Stimulated activated CD4-positive, alpha-beta T cell treated with anti-CD3 and anti-CD28 coated beads, Interleukin-12 subunit alpha, Interleukin-12 subunit beta, amount 100 ng/mL, for 4 hours (primary cell): ENCODE results near the gene SYNPO2L.
"Not testable (repeated sequence)": the region's sequence is repeated elsewhere in the genome, so short reads cannot be mapped to it uniquely, and the experiment has no call there.

ENCODE experiments used
- DNase-seq: peaks from one replicate; pipeline ENCODE4 v3.0.0-alpha.2; 2020

The SYNPO2L gene, protein sequence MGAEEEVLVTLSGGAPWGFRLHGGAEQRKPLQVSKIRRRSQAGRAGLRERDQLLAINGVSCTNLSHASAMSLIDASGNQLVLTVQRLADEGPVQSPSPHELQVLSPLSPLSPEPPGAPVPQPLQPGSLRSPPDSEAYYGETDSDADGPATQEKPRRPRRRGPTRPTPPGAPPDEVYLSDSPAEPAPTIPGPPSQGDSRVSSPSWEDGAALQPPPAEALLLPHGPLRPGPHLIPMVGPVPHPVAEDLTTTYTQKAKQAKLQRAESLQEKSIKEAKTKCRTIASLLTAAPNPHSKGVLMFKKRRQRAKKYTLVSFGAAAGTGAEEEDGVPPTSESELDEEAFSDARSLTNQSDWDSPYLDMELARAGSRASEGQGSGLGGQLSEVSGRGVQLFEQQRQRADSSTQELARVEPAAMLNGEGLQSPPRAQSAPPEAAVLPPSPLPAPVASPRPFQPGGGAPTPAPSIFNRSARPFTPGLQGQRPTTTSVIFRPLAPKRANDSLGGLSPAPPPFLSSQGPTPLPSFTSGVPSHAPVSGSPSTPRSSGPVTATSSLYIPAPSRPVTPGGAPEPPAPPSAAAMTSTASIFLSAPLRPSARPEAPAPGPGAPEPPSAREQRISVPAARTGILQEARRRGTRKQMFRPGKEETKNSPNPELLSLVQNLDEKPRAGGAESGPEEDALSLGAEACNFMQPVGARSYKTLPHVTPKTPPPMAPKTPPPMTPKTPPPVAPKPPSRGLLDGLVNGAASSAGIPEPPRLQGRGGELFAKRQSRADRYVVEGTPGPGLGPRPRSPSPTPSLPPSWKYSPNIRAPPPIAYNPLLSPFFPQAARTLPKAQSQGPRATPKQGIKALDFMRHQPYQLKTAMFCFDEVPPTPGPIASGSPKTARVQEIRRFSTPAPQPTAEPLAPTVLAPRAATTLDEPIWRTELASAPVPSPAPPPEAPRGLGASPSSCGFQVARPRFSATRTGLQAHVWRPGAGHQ

DNA sequence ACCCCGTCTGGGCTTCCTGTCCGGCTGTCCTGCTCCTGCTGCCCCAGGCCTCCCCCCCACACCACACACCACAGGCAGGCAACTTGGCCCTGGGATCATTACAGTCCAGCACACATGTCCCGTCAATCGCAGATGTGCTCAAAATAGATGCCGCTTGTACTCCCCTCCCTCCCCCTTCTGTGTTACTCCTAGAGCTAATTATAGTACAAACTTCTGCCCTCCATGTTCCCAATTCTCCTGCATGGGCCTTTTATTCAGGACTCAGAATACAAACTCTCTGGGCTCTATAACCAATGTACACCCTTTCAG is at the start of gene SYNPO2L:
TSS of gene SYNPO2L (minus strand) at position 40 of the 309 bp plus-strand sequence. CDS start 107 bp downstream, outside the sequence.
- DNase-seq: no peak

DNA sequence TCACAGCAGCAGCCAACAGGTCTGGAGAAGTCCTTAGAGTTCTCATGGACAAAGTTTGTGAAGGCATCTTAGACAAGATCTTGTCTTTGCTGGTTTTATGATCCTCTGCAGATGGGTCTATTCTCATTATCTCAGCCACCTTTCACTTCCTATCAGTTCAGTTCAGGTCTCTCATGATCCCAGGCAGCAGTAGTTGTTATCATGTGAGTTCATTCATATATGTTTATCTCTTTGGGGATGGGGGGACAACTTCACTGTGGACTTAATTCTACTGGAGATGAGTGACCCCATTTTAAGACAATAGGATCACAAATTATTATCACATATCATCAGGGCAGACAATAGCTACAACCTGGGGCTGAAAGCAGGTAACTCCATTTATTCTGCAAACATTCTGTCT is 48.1 kb upstream of the SYNPO2L start:
- DNase-seq: not testable (repeated sequence)

DNA sequence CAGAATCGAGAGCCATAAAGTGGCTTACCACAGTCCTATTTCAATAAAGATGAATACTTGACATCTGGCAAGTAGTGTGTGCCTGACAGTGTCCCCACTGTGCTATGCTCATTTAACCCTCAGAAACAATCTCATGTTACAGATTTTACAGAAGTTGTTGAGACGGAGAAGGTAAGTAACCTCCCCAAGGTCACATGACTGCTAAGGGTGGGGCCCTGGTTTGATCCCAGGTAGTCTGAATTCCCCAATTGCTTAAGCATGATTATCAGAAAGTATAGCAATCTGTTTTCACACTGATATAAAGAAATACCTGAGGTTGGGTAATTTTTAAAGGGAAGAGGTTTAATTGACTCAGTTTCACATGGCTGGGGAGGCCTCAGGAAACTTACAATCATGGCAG is 43.0 kb upstream of the SYNPO2L start:
- not testable (repeated sequence) for DNase-seq

DNA sequence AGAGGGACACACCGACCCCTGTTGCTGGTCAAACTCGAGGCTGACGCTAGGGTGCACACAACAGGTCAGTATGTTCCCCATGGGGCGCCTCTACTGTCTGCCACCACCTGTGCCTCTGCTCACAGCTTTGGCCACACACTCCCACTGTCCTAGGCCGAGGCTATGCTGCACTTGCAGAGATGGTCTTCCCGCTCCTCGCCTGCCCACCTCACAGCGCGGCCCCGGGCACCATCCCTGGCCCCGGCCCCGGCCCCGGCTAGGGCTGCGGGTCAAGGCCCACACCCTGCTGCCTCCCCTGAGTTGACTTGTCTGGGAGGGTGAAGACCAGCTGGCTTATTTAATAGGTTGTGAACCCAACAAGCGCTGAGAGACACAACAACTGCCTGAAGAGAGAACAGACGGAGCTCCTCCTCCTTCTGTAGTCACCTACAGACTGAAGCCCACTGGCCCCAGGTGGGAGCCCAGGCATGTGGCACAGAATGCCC is 41.9 kb upstream of the SYNPO2L start, which contains the start of gene AGAP5:
TSS of gene AGAP5 (minus strand) at position 435 of the 485 bp plus-strand sequence. CDS start at position 81, 354 bp downstream.
- not testable (repeated sequence) for DNase-seq

DNA sequence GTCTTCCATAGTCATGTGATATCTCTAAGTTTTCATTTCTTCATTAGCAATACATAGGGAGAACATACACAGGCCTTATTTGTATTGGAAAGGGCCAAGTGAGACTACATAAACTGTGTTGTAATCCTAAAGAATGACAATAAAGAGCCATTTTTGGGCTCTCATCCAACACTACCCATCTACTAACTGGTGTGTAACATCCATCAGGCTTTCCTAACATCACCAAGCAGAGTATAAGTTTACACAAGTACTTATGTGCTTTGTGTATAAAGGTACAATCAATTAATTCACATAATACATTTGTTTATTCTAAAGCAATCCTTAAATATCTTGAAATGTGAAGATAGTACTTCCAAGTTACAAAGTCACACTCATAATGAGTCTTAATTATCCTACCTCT is 39.5 kb upstream of the SYNPO2L start:
- DNase-seq: not testable (repeated sequence)

DNA sequence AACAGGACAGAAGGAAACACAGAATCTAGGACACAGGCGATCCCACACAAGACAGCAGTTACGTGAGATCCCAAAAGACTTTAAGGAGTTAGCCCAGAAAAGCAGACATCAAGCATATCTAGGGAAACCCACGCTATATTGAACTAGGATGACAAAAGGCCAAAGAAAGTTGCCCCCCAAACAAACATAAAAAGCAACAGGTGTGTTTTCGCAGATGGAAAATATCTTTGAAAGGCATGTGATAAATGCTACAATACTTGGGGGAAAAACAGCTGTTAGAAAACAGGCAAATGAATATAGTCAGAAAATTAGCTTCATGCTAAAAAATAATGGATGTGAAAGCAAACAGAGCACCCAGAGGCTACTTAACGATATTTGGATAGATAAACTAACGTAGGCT is 34.9 kb upstream of the SYNPO2L start:
- not testable (repeated sequence) for DNase-seq

DNA sequence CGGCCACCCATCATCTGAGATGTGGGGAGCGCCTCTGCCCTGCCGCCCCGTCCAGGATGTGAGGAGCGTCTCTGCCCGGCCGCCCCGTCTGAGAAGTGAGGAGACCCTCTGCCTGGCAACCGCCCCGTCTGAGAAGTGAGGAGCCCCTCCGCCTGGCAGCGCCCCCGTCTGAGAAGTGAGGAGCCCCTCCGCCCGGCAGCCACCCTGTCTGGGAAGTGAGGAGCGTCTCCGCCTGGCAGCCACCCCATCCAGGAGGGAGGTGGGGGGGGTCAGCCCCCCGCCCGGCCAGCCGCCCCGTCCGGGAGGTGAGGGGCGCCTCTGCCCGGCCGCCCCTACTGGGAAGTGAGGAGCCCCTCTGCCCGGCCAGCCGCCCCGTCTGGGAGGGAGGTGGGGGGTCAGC is 33.8 kb upstream of the SYNPO2L start:
- not testable (repeated sequence) for DNase-seq

DNA sequence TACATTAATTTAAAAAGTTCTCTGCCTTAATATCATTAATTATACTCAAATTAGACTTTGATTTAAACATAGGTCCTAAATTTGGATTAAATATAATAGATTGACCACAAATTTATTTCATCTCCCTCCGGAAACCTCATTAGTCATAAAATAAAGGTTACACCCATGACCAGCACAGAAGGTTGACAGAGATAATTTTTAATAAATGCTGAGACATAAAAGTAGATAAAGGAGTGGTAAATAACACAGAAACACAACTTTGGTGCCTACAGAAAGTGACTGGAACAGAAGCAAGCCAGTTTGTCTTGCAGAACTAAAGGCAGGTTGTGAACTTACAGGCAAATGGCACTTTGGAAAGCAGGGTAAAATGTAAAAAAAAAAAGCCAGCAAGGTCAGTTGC is 31.8 kb upstream of the SYNPO2L start:
- not testable (repeated sequence) for DNase-seq

DNA sequence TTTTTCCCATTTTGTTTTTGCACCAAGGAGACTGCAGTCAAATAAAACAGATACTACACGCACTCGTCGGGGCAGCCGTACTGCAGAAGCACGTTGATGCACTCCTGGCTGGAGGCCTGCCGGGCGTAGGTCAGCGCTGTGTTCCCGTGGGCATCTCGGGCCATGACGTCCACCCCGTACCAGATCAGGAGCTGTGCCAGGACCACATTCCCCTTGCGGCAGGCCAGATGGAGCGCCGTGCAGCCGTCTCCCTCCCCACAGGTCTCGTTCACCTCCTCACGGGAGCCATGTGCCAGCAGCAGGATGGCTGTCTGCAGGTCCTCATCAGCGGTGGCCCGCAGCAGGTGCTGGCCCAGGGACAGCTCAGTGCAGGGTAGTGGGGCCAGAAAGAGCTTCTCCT is 18.7 kb upstream of the SYNPO2L start:
- DNase-seq: not testable (repeated sequence)

DNA sequence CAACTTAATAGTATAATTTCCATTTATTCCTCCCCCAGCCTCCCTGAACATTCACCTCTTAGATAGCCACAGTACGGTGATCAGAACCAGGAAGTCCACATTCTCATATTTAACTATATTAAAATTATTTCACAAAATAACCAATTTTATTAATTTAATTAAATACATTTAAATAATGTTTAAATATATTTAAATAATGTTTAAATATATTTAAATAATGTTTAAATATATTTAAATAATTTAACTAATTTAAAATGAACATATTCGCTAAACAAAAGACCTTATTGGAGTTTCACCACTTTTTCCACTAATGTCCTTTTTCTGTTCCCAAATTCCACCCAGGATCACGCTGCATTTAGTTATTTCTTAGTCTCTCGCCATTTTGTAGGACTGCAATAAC is 12.5 kb upstream of the SYNPO2L start:
- not testable (repeated sequence) for DNase-seq

DNA sequence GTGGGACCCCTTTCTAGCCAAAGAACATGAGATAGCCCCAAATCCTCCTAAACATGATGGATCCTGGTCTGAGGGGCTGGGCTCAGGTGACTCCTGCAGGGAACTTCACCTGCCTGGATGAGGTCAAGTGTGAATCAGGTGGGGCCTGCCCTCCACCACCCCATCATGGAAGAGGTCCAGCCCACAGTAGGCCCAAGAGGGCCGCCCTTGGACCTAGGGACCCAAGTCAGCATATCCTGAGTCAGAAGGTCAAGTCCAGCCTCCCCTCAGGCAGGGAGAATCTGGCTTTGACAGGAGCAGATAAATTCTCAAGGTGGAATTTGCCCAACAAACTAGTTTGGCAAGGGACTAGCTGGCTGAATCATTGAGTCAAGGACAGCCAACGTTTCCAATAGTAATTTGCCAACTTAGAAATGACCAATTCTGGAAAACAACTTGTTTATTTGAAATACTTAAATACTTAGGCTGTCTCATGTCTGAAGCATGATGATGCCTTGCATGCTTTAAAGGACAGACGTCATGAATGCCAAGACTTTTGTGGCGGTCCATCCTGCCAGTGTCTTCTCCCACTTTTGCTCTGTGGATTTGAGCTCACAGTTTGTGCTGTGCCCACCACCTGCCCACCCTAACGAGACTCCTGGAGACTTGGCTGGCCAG is 10.5 kb upstream of the SYNPO2L start:
- not testable (repeated sequence) for DNase-seq

DNA sequence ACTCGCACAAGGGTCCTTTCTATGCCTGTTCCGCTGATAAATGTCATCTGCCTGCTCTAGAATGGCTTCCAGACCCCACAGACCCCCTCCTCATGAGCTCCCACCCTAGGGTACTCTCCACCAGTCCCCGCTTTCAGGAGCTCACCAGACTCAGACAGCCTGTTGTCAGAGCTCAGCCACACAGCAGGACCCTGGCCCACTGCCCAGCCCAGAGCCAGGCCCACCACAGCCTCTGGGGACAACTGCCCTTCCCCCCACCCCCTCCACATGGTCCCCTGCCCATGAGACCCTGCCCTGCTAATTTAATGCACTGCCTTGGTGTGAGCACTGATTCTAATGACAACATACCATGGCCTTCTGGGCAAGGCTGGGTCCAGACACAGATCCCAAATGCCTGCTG is 9.8 kb upstream of the SYNPO2L start:
- DNase-seq: not testable (repeated sequence)

DNA sequence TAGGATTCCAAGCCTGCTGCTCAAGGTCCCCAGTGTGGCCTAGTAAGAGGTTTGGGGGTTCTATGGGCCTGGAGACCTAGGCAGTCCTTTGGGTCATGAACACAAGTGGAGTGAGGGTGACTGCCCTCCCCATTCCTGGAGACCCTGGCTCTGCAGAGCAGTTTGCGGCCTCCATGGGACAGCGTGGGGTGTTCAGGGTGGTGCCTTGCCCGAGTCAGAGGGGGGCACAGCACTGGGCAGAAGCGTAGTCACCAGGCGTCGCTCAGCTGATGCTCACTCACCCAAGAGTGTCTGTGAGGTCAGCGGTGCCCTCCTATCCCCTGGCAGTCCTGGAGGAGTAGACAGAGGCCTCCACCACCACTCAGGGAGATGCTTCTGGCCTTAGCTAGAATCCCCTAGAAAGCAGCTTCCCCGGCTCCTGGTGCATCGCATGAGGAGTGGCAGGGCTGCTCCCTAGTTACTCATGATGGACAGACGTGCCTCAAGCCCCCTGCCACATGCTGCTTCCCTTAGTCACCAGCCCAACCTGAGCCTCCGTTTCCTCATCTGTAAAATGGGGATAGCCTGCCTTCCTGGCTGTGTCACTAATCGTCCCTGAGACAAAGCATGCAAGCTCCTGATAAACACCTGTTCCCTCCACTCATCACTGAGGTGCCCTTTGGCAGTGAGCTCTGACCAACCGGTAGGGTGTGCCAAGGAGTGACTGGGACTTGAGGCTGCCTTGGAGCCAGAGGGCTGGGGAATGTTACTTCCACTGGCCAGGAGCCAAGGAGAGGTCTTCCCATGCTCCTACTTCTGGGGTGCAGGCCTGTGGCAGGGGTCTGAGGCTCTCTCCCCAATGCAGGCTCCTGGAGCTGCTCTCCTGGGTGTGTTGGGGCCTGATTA is 8.6 kb upstream of the SYNPO2L start:
- DNase-seq: not testable (repeated sequence)

DNA sequence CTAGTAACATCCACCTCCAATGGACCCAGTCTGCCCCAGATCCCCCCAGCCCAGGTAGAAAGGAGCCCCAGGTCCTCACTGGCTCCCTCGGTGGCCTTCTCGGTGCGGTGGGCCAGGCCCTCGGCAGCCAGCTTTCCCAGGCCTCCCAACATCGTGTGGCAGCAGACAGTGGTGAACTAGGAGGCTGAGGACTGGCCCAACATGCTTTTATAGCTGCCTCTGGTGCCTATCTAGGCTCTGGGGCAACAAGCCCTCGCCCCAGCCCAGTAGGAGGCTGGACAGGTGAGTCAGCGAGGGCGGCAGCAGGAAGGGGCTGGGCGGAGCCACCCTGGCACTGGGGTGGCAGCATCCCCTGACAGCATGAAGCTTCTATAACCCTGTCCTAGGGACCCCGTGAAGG is 7.8 kb upstream of the SYNPO2L start:
- not testable (repeated sequence) for DNase-seq

DNA sequence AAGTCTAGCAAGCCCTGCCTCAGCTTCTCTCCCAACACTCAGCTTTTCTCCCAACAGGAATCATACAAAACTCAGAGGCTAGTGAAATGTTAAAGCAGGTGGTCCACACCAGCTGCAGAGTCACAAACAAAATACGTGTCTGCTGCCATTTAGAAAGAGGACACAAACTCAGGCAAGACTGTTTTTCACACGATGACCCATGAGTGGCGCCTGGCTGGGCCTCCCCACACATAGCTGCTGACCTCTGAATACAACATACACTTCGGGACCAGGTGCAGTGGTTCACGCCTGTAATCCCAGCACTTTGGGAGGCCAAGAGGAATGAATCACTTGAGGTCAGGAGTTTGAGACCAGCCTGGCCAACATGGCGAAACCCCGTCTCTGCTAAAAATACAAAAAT is 6.9 kb upstream of the SYNPO2L start:
- DNase-seq: not testable (repeated sequence)

DNA sequence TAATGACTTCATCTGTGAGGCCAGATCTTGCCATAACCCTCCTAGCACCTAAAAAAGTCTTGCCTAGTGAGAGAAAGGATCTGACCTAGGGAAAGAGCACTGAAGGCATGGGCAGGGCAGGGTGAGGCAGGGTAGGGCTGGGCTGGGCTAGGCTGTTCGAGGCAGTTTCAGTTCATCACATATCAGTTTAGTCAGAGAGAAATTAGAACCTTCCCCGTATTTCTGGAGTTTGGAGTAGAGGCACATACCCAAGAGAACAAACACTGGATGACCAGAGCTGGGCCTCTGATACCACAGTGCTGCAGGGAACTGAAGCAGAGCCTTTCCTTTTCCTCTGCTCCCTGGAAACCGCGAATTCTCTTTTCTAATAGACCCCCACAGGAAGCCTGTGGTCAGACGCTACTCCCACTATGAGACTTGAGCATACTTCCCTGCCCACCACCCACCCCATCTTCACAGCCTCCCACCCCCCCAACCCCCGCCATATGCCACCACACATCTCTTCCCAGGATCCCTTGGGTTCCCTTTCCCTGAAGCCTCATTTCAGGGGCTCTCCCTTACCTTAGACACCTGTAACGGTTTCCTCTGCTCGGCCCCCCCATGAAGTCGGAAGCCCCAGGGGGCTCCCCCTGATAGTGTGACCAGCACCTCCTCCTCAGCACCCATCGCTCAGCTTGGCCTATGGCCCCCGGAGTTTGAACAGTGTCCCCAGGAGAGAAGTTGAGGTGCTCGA is 406 bp downstream of the SYNPO2L start:
- no peak for DNase-seq

DNA sequence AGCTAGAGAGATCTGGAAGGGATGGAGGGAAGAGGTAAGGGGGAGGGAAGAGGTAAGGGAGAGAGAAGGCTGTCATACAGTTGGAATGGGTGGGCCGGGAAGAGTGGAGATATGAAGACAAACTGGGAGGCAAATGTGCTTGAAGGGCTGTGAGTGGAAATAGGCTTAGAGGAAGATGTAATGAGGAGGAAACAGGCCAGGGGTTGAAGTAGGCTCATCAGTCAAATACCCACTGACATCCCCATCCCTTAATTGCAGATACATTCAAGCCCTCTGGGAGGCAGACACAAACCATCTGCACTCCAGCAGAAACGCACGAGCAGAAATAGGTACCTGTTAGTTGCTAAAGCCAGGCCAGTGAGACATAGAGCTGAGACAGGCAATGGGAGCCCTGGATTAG is 2.1 kb downstream of the SYNPO2L start:
- DNase-seq: no peak

DNA sequence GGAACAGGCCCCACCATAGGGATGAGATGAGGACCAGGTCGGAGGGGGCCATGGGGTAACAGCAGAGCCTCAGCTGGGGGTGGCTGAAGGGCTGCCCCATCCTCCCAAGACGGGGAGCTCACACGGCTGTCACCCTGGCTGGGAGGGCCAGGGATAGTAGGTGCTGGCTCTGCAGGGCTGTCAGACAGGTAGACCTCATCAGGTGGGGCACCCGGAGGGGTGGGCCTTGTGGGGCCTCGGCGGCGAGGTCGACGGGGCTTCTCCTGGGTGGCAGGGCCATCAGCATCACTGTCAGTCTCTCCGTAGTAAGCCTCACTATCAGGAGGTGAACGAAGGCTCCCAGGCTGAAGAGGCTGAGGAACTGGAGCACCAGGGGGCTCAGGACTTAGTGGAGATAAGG is 2.6 kb downstream of the SYNPO2L start:
- DNase-seq: no peak

DNA sequence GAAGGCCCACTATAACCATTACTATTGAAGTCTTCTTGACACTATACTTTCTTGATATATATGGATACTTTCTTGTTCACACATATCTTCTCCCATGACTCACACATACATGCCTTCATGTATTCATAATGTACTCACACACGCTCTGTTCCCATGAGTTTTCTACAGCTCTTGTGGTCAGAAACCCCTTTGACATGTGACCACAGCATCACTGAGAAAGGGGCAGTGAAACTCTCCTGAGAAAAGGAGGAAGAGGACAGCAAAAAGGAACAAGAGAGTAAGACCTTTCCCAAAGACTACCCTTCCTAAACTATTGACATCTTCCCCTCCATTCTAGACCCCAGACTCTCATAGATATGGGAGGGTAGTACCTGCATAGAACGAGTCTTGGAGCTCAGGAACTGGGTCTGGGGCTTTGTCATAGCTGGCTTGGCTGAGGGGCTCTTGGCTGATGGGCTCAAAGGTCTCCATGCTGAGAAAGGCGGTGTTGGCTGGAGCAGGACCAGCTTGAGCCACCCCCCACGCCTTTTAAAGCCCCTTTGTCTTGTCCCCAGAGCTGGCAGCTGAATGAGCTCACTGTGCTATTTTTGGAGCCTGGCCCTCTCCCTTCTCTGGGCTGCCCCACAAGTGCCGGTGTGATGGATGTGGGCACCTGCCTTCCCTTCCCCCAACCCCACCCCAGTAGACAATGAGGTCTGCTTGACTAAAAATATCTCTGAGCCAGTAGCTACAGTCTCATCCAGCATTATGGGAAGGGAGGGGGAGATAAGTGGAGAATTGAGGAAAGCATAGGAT is 5.1 kb downstream of the SYNPO2L start:
- DNase-seq: no peak

DNA sequence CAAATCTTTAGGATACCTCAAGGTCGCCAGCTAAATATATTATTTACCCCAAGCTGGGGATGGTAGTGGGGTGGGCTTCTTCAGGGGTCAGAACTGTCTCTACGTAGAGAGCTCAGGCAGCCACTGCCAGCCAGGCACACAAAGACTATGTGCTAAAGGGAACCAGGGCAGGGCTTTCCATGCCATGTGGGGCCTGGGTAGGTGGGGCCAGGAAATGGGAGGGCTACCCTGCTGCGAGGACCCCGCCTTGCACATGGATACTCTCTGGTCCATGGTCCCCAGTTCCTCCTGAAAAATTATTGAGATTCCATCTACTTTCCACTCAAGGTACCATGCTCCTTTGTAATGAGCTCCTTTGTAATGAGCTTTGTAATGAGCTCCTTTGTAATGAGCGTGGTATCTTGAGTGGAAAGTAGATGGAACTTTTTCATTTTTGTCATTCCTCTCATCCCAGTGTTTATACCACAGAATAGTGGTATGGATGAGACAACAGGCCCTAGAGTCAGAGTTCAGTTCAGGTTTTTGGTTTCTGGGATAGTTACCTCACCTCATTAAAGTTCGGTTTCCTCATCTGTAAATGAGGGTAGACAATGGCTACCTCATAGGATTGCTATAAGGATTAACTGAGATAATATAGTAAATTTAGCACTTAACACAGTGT is 5.8 kb downstream of the SYNPO2L start:
- DNase-seq: no peak
